ENCODE results near the gene PPIA.

The PPIA gene

DNA sequence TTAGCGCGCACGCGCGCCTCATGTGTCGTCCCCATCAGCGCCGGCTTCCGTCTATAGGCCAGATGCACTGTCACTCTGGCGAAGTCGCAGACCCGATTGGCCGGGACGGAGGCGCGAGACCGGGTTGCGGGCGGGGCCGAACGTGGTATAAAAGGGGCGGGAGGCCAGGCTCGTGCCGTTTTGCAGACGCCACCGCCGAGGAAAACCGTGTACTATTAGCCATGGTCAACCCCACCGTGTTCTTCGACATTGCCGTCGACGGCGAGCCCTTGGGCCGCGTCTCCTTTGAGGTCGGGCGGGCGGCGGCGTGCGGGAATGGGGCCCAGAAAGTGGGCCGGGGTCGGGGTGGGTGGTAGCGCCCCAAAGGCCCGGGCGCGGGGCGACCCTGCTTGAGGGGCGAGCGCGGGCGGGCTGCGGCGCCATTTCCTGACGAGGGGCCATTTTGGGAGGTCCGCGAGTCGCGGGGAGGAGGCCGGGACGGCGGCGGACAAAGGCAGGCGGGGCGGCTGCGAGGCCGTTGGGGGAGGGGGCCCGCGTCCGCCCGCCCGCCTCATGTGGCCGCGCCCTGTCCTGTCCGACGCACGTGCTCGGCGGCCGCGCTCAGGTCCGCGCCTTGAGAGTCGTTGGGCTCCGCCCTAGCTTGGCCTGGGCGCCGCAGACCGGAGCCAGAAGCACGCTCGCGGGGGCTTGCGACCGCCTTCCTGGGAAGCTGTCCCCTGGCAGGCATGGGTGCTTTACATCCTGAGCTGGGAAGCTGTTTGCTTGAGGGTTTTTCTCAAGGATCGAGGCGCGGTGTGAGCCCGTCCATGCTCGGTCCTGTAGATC is at the start of gene PPIA:
Gene PPIA (plus strand): TSS at position 178 of the 825 bp plus-strand sequence. CDS start 44 bp downstream, at position 222.
- DNase-seq (ENCODE audit: low read depth in 2 of 3, low spot score in 1 of 3), result peak; percentile 97

GRCh38 chr7:44748045-44748947 is 48.2 kb upstream of the PPIA start, which contains the start of gene ZMIZ2:
ZMIZ2 (plus strand) TSS chr7:44748847; CDS start chr7:44756250, 7,403 bp downstream.
- DNase-seq (ENCODE audit: low read depth in 2 of 3, low spot score in 1 of 3), result peak; percentile 87 to 94 (median 88)

DNA sequence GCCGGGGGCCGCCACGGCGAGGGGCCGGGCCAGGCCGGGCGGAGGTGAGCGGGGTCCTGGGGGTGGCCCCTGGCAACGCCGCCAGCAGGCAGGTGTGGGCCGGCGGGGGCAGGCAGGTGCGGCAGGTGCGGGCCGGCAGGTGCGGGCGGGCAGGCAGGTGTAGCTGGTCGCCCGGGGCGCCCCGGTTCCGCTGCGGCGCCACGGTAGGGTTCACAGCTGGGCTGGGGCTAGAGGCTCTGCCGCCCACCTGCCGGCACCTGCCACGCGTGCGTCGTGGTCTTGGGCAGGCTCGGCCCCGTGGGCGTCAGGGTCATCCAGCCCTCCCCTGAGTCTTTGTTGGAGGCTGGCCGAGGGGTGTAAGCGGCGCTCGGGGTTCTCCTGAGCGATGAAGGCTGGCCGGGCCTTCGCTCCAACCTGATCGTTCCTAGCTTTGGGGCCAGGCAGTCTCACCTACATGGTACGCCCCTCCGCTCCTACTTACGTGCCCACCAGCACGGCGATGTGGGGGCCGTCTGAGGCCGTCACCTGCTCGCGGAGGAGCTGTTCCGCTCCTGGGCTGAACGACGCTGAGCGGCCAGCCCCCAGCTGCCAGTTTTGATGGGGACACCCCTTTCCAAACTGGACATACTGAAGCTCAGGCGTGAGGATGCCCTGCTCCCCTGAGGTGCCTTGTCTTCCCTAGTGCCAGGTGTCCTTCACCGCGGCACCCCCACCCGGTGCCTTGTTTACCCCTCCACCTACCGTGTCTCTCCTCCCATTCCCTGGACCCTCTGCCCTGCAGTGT is 47.3 kb upstream of the PPIA start:
- DNase-seq (ENCODE audit: low read depth in 2 of 3, low spot score in 1 of 3), result peak in 2 of 3 donors; percentile 8

DNA sequence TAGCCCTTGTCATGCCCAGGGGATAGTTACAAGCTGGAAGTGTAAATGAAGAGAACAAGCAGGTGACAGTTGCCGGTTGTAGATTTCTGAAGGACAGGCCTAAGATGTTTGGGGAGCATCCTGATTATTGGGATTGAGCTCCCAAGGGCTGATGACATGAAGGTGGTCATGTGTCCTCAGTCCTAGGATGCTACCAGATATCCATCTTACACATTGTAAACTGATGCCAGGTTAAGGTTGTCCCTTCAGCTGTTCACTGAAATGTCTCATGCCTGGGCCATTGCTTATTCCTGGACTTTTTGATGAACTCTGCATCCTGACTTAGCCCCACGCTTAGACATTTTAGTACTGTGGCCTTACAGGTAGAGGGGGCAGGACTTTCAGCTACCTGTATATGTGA is 46.5 kb upstream of the PPIA start:
- no peak for DNase-seq (ENCODE audit: low read depth in 2 of 3, low spot score in 1 of 3)

- DNase-seq (ENCODE audit: low read depth in 2 of 3, low spot score in 1 of 3), result no peak
Observed at GRCh38 chr7:44750424-44750823, 46.1 kb upstream of the PPIA start.

DNA sequence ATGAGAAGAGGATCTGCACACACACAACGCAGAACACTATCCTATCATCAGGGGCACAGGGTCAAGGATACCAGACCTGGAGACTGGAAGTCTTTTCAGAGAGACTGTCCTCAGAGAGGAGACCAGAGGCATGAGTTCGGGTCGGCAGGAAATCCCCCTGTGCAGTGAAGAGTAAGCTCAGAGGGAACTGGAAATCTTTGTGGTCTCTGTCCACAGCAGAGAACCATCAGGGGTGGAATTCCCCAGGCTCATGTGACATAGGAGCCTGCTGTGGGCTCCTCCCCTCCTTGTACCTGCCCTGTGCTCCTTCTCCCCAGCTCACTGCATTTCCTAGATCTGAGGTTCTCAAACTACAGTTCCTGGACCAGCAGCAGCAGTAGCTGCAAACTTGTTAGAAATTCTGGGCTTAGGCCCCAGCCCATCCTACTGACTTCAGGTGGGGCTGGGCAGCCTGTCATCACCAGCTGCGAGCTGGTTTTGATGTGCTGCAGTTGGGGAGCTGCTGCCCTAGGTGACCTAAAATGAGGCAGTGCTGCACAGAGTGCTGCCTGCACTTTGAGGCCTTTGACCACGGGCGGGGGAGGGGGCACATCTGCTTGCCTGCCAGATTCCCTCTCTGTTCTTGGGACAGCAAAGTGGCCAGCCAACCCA is 45.4 kb upstream of the PPIA start:
- DNase-seq (ENCODE audit: low read depth in 2 of 3, low spot score in 1 of 3), result peak in 2 of 3 donors; percentile 28 to 47

DNA sequence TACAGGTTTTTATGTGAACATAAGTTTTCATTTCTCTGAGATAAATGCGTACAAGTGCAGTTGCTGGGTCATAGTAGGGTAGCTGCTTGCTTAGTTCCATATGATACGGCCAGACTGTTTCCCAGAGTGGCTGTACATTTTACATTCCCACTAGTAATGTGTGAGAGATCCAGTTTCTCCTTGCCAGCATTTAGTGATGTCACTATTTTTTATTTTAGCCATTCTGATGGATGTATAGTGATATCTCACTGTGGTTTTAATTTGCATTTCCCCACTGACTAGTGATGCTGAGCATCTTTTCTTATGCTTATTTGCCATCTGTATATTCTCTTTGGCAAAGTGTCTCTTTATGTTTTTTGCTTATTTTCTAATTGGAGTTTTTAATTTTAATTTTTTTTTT is 43.7 kb upstream of the PPIA start:
- DNase-seq (ENCODE audit: low read depth in 2 of 3, low spot score in 1 of 3), result no peak

DNA sequence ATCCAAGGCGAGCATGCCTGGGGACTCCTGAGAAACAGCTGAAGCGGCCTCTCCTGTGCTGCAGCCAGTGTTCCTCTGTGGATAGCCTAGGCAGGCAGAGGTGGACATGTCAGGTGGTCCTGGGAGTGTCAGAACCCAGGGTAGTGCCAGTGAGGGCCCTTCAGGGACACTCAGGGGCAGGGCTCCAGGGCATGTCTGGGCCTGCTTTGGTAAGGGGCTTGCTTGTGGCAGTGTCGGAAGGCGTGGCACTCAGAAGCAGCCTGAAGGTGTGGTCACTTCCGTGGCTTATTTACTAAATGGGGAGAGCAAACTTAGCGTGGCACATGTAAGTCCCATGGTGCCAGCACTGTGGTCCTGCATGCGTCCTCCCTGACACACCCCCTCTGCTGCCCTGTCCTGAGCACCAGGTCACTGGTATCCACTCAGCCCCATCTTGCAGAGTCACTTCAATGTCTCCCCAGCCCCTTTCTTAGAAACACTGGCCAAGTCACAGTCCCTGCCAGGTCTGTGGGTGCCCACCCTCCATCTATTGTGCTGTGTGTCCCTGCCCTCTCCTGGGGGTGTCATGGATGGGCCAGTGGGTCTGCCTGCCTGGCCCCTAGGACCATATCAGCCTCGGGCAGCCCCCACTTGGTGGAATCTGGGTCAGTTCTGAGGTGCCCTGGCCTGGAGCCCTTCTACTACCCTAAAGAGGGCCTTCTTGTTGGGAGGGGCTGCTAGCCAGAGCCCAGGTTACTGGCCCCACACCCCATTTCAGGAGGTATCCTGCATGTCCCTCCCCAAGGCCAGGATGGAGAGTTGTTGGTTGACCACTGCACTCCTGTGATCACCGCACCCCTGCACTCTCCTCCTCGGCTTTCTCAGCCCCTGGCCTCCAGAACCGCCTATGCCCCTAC is 41.4 kb upstream of the PPIA start:
- DNase-seq (ENCODE audit: low read depth in 2 of 3, low spot score in 1 of 3), result no peak

GRCh38 chr7:44755698-44756627 is 40.5 kb upstream of the PPIA start:
- DNase-seq (ENCODE audit: low read depth in 2 of 3, low spot score in 1 of 3), result no peak

- DNase-seq (ENCODE audit: low read depth in 2 of 3, low spot score in 1 of 3), result no peak
Observed at GRCh38 chr7:44756904-44757303, 39.6 kb upstream of the PPIA start.

- DNase-seq (ENCODE audit: low read depth in 2 of 3, low spot score in 1 of 3), result no peak
Observed at GRCh38 chr7:44757311-44757710, 39.2 kb upstream of the PPIA start.

- no peak for DNase-seq (ENCODE audit: low read depth in 2 of 3, low spot score in 1 of 3)
Observed at GRCh38 chr7:44757739-44758138, 38.7 kb upstream of the PPIA start.

- no peak for DNase-seq (ENCODE audit: low read depth in 2 of 3, low spot score in 1 of 3)
Observed at GRCh38 chr7:44759246-44759645, 37.2 kb upstream of the PPIA start.

DNA sequence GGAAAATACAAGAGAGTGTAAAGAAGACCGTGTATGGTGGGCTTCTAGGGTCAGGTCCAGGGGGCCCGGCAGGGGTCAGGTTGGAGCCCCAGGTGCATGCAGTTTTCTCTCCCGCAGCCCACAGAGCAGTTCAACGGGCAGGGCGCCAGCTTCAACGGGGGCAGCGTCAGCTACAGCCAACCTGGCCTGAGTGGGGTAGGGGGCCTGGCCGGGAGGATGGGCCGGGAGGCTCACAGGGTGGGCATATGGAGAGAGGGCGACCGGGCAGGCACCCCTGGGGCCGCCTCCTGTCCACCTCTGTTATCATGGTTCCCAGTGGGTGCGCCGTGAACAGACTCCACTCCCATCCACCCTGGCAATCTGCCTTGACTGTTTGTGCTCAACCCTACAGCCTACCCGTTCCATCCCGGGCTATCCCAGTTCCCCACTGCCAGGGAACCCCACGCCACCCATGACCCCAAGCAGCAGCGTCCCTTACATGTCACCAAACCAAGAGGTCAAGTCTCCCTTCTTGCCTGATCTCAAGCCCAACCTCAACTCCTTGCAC is 36.4 kb upstream of the PPIA start:
- no peak for DNase-seq (ENCODE audit: low read depth in 2 of 3, low spot score in 1 of 3)

- no peak for DNase-seq (ENCODE audit: low read depth in 2 of 3, low spot score in 1 of 3)
Observed at GRCh38 chr7:44761207-44762161, 35.0 kb upstream of the PPIA start.

- no peak for DNase-seq (ENCODE audit: low read depth in 2 of 3, low spot score in 1 of 3)
Observed at GRCh38 chr7:44762300-44762699, 34.2 kb upstream of the PPIA start.

Measured in stimulated activated CD4-positive, alpha-beta T cell treated with anti-CD3 and anti-CD28 coated beads, Interleukin-12 subunit alpha, Interleukin-12 subunit beta, amount 100 ng/mL, for 48 hours (primary cell).